GM19397 (cell line): Measurements from ENCODE around the gene NKAIN2.
"Not testable (repeated sequence)": the region's sequence is repeated elsewhere in the genome, so short reads cannot be mapped to it uniquely, and the experiment has no call there.

Experiments used
- ATAC-seq: cut with Tn5 transposase; IDR thresholded peaks from one replicate; pipeline ENCODE4 v1.9.1; 2021; ENCODE audit warnings: mild to moderate bottlenecking, moderate library complexity; ENCODE audit not compliant: unreplicated experiment

NKAIN2 gene

DNA sequence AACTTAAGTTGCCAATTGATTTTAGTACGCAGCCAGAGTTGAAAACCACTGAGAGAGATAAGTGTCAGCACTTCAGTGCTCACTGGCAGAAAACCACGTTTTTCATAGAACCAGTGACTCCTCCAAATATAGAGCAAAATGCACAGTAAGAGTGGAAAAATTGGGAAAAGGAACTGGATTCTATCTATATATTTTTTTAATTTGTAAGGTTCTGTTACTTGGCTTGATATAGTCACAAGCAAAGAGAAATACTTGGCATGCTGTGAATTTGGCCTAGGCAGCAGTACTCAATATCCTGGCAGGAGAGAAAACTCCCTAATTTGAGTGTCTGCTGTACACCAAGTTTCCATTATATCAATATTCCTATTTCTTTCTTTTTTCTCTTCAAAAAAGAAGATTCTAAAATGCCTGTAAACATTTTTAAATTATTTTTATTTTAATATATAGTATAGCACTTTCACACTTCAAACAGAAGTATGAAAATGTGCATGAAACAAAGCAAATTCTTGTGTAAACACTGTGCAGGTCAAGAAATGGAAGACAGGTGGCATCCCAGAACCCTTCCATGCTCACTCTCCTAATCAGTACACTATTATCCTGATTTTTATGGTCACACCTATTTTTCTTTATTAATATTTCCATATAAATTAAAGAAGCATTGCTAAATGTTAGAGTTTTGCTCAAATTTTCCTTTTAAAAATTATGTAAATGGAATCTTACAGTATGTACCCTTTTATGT is 596.8 kb downstream of the NKAIN2 start:
- ATAC-seq: no peak

GRCh38 chr6:124410425-124410824 is 606.8 kb downstream of the NKAIN2 start:
- not testable (repeated sequence) for ATAC-seq

GRCh38 chr6:124412657-124413056 is 609.0 kb downstream of the NKAIN2 start:
- not testable (repeated sequence) for ATAC-seq

DNA sequence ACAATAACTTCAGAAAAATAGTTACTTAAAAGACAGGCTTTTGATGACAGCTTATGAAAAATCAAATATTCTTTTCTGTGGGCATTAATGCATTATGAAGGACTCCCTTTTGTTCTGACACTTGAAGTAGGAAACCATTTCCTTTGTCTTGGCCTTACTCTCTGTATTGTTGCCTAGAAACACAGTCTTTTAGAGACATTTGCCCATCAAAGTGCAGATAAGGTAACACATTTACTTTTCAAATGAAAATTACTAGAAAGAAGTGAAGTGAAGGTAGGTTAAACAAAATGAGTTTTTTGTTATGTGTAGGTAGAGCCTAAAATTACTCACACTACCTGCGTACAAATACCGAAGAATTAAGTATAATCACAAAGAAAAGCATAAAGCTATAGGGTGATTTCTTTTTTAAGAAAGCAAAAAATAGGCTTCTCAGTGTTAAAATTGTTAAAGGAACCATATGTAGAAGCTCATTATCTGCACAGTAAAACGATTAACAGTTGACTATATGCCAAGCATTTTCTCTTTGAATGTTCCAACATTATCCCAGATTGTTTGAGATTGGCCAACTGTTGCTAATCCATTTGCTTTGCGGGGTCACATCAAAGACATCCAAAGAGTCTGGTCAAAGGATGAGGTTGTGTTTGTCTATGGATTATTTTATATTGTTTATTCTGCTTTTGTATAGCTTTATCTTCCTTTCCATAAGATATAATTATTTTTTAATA is 616.6 kb downstream of the NKAIN2 start:
- no peak for ATAC-seq

- no peak for ATAC-seq
These were observed 620.0 kb downstream of the NKAIN2 start for GRCh38 chr6:124423621-124424020.

DNA sequence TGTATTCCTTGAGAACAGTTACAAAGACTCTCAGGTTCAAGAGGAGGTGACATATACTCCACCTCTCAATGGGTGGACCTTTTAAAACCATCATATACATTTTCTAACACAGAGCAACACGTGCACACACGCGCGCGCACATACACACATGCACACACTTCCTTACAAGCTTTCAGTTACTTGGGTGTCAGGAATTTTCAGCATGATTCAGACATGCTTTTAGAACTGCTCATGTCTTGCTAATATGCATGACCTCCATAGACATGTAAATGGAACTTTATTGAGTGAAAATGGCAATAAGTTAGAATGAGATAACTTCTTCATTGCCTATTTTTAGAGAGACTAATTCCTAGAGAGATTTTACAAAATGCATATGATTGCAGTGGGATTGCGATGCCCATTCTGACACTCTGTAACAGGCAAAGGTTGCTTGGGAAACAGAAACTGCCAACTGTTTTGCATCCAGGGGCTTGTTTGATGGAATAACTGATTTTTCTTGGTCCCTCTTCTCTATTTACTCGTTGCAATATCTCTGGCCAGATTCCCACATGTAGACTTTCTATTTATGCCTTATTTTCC is 627.2 kb downstream of the NKAIN2 start:
- no peak for ATAC-seq

DNA sequence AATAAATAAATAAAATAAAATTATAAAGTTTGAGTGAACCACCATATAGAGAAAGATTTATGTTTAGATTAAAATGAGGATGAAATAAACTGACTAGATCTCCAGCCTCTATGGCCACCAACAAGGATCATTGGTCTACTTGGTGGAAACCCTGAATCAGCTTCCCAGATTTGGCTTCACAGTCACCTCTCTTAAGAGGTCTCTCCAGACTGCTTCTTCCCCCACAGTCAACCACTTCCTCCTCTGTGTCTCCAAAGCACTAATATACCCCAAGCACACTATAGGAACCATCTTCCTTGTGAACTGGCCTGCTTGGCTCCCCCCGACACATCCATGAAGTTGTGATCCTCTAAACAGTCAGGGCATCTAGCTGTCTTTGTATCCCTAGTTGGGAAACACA is 629.0 kb downstream of the NKAIN2 start:
- ATAC-seq: no peak

- no peak for ATAC-seq
These were observed 629.9 kb downstream of the NKAIN2 start for GRCh38 chr6:124433387-124434160.

GRCh38 chr6:124434421-124434820 is 630.8 kb downstream of the NKAIN2 start:
- no peak for ATAC-seq

DNA sequence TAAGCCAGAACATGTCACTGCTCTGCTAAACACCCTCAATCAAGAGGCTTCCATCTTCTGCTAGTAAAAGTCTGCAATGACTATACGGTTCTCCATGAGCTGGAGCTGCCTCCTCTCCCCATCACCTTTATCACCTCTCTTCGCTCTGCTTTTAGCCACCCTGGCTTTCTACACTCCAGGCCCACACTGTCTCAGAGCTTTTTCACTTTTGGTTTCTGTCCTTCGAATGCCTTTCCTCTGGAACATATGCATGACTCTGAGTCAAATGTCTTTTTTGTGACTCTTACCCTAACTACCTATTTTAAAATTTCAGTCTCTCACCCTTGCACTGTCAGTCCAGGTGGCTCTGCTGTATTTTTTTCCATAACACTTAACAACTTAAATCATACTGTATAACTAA is 633.1 kb downstream of the NKAIN2 start:
- no peak for ATAC-seq

- ATAC-seq: no peak
These were observed 634.9 kb downstream of the NKAIN2 start for GRCh38 chr6:124438546-124439065.

- ATAC-seq: no peak
These were observed 637.8 kb downstream of the NKAIN2 start for GRCh38 chr6:124441450-124441849.

DNA sequence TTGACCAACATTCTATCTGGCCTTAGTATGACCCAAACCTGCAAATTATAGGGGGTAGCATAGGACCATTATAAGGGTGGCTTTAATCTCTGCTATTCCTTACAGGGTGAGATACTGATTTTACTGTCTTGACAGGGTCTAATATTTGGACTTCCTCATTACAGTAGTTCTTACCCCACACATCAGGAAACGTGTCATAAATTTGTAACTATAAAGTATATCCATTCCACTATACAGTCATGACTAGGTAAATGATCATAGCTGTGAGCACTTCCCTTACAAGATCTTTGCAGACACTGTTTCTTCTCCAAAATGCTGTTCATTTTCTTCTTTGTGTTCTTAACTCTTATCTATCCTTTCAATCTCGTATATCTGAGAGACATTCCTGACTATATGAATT is 639.9 kb downstream of the NKAIN2 start:
- ATAC-seq: no peak

- no peak for ATAC-seq
These were observed 641.9 kb downstream of the NKAIN2 start for GRCh38 chr6:124445581-124445980.

GRCh38 chr6:124446961-124447360 is 643.3 kb downstream of the NKAIN2 start:
- ATAC-seq: no peak

DNA sequence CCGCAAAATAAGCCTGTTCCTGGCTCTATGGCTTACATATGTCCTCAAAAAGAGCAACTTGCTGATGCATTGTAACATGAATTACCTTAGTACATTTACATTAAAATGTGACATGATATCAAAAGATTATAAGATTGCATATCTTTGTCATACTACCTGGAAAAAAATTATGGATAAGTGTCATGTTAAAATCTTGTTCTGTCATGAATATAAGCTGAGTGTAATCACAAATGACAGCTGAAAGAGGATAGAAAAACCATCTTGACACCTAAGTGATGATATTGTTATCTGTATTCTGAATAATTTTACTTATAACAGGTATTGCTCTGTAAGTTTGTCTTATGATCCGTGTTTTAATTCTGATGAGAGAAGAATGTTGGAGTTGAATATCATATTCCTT is 655.6 kb downstream of the NKAIN2 start:
- ATAC-seq: no peak

DNA sequence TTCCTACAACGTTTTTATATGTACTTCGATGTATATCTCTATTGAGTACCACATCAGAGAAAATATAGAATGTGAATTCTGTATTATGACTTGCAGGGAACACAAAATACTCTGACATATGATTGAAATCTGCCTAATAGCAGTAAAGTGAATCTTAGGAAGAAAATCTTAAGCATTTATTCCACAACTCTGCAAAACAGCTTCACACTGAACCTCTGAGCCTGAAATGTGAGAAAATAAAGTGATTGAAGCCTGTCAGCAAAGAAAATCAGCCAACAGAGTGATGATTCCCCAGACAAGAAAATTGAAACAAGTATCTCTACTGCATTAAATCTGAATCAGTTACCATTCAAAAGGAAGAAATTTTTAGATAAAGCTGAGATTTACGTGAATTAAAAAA is 659.1 kb downstream of the NKAIN2 start:
- no peak for ATAC-seq

- no peak for ATAC-seq
These were observed 659.6 kb downstream of the NKAIN2 start for GRCh38 chr6:124463271-124463670.

DNA sequence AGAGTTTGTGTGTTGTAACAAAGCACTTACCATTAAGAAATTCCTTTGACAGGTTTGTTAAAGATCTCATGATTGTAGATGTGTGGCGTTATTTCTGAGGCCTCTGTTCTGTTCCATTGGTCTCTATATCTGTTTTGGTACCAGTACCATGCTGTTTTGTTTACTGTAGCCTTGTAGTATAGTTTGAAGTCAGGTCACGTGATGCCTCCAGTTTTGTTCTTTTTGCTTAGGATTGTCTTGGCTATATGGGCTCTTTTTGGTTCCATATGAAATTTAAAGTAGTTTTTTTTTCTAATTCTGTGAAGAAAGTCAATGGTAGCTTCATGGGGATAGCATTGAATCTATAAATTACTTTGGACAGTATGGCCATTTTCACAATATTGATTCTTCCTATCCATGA is 660.9 kb downstream of the NKAIN2 start:
- not testable (repeated sequence) for ATAC-seq

DNA sequence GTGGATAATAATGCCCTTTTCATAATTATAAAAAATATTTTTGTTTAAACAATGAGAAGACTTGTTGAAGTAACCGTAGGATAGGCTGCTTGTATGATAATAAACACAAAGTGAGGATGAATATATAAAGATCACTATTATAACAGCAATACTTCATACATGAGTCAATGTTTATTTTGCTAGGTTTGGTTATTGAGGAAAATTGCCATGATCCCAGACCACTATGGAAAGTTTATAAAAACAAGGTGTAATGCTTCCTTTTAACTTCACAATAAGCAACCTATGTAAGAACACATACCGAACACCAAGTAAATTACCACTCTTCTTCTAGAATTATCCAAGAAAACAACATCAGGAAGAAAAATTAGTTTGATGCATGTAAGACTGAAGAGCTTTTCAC is 663.3 kb downstream of the NKAIN2 start:
- ATAC-seq: no peak

DNA sequence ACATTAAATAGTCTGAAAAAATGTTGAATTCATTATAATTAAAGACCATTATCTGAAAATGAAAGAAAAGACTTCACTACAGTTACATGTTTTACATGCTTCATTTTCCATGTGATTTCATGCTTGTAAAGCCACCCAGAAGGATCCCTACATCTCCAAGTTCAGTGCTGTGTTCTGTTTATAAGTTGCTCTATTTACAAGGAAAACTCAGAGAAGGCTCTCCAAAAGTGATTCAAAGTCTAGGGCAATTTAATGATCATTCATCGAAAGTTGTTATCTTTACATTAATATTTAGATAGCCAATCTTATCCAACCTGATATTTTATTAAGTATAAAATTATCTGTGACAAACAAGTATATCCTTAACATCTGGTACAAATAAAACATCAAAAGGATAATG is 663.7 kb downstream of the NKAIN2 start:
- no peak for ATAC-seq
